NOMO-1 treated with dmso at 0.1 percent for 144 hours (cell line): ENCODE measurements around the gene SLC36A4.
"Not testable (repeated sequence)": the region's sequence is repeated elsewhere in the genome, so short reads cannot be mapped to it uniquely, and the experiment has no call there.

Experiments used
- DNase-seq: peaks from one replicate; lab custom pipeline; 2025; ENCODE audit not compliant: unreplicated experiment; lab: John Stamatoyannopoulos, UW

The SLC36A4 gene

GRCh38 chr11:93123351-93123898, 74.4 kb downstream of the SLC36A4 start:
- no peak for DNase-seq

DNA sequence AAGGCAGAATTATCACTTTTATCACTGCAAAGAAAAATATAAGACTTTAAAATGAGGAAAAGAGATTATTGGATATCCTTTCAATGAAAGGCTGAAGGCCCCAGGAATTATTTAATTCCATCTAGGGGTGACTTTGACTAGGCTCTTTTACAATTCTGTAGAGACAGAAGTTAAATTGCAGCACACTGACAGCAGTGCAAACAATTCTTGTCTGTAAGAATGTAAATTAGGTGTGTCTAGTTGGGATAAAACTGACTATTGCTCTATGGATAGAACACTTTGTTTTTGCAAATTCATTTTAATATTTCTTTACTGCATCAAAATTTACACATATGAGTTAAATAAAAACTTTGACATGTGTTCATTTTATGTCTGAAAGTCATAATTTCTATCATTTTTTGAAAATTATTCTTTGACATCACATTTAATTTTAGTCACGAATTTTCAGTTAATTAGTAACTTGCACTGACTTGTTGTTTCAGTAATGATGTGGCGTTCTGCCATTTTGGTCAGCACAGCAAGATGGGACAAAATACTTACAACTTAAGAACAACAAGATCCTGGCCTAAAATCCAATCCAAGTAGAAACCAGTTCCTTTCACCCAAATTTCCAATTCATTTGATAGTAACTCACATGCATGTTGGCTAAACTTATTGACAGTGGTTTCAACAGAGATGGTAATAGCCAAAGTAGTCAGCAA, 75.1 kb downstream of the SLC36A4 start:
- no peak for DNase-seq

- DNase-seq, result no peak
Measured at GRCh38 chr11:93118276-93118675, 79.5 kb downstream of the SLC36A4 start.

DNA sequence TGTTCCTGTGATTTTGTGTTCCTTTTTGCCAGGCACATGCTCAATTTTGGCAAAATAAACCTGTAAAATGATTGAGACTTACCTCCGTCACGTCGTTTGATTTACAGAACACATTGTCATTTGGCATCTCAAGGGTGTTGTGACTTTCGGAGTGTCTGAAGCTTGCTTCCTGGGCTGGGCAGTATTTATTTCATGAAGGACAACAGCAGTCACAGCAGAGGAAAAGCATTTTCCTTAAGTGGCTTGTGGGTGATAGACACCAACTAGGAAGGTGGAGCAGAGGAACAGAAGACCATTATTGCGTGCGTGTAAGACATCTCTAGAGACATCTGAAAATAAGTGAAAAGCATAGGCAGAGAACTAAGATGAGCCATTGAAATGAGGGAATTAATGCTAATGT, 80.2 kb downstream of the SLC36A4 start:
- no peak for DNase-seq

DNA sequence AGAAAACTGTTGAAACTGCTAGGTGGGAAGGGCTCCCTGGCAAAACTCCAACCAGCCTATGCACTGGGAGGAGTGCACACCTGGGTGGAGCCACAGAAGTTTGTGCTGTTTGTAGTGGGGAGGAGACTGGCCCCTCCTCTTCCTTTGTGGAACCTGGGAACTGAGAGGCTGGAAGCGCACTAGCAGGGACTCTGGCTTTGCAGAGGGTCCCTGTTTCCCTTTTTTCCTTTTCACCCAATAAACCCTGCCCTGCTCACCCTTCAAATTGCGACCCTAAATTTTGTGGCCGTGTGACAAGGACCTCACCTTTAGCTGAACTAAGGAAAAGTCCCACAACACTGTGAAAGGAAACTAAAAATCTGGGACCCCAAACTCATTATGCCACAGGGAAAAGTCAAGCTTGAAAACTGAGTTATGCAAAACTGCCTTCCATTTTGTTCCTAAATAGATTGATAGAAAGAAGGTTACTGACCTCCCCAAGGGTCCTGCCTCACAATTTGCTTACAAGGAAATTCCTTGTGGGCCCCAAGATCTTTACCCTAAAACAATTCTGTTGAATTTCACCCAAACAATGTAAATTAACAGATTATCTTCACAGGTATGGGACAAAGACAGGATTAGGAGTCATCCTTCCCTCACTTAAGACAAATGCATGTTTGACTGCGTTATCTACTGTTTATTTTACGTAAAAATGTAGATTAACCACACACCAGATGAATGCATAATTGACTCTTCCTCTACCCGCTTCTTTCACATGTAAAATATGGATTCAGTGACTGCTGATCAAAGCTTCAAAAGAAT, 81.0 kb downstream of the SLC36A4 start:
- DNase-seq, result no peak

DNA sequence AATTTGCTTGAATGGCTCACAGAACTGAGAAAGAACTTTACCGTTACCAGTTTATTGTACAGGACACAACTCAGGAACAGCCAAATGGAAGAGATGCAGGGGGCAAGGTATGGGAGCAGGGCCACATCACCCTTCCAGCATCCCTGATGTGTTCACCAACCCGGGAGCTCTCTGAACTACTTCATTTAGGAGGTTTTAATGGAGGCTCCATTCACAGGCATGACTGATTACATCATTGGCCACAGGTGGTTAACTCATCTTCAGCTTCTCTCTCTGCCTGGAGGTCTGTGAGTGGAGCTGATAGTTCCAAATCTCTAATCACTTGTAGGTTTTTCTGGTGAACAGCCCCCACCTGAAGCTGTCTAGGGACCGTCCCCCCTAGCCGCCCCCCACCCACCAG, 83.5 kb downstream of the SLC36A4 start:
- DNase-seq, result no peak

DNA sequence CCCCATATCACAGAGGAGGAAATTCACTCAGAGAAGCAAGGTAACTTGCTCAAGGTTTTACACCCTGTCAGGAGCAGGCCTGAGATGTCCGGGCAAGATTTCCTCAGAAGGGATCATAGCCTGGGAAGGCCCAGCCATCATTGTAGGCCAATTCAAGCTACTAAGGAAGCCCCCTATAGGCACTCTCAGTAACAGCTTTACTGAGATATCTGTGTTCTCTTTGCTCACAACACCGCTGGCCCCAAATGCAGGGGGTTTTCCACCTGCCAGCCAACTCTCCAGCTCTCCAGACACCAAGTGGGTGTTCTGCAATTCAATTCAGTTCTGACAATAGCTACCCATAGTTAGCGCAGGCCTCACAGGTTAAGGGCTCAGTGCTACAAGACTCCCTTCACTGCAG, 84.0 kb downstream of the SLC36A4 start:
- DNase-seq, result no peak

- not testable (repeated sequence) for DNase-seq
Measured at GRCh38 chr11:93111147-93111546, 86.6 kb downstream of the SLC36A4 start.

DNA sequence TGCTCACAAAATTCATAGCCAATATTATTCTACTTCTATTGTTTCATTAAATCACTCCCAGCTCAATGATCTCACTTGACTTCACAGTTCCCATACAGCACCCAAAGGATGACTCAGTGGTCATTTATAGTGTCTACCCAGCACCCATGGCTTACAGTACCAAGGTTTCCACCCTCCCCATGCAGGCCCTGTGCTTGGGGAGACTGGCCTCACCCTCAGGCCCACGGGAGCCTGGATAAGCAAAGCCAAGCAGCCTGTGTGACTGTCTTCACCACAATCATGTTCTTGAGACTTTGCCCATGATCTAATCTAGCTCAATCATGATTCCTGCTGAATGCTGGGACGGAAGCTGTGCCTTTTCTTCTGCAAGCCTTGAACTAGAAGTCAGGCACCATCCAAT, 97.6 kb downstream of the SLC36A4 start:
- no peak for DNase-seq

DNA sequence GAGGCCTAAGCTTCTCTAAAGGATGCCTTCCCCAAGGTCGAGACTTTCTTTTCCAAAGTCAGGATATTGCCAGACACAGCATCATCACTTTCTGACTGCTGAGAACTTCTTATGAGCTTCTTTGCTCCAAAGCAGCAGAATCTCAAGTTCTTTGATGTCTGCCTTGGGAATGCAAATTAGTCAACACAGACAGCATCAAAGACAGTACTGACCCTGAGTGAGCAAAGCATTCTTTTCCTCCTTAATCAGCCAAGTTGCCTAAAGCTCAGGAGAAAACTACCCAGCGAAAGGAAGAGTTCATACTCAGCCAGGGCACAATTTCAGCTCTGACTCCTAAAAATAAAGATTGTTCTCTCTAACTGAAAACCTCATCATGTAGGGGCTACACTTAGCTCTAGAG, 98.0 kb downstream of the SLC36A4 start:
- DNase-seq, result no peak
